Progenitor cell of endocrine pancreas (in vitro differentiated cells): ENCODE measurements around the gene GLRX5. TPM values are rescaled to one million over a fixed set of nuclear protein-coding genes. Genes with fewer than 3 reads are reported as not detected.

ENCODE experiments used
- DNase-seq: peaks from one replicate; pipeline ENCODE4 v3.0.0; 2021; ENCODE audit warnings: low spot score; ENCODE audit not compliant: unreplicated experiment
- H3K27ac Mint-ChIP-seq: 2 replicates; pipeline ENCODE4 v1.8.0; 2021; ENCODE audit warnings: mild to moderate bottlenecking, moderate library complexity, mixed read lengths
- H3K27me3 Mint-ChIP-seq: 2 replicates; pipeline ENCODE4 v1.8.0; 2021; ENCODE audit warnings: mixed read lengths
- H3K36me3 Mint-ChIP-seq: 2 replicates; pipeline ENCODE4 v1.8.0; 2022; ENCODE audit warnings: mixed read lengths; ENCODE audit not compliant: insufficient read depth
- H3K4me1 Mint-ChIP-seq: 2 replicates; pipeline ENCODE4 v1.8.0; 2021; ENCODE audit warnings: low read depth, mixed read lengths
- H3K4me3 Mint-ChIP-seq: 2 replicates; pipeline ENCODE4 v1.8.0; 2021; ENCODE audit warnings: low read depth, mild to moderate bottlenecking, moderate library complexity, mixed read lengths
- H3K9me3 Mint-ChIP-seq: 2 replicates; pipeline ENCODE4 v1.8.0; 2021; ENCODE audit warnings: low read depth, mixed read lengths
- CTCF ChIP-seq: fragments of 200-600 bp; sonication (generic); IDR thresholded peaks from one replicate; pipeline ENCODE4 v1.5.0; 2021; ENCODE audit warnings: antibody characterized with exemption, mild to moderate bottlenecking; ENCODE audit not compliant: unreplicated experiment
- total RNA-seq: library from RNA; stranded (reverse); gene quantifications from 2 replicates; pipeline ENCODE4 v1.2.1, GENCODE V29; 2021

Gene GLRX5
- total RNA-seq, 1 donor from 2014 or later: 54.8 TPM

GRCh38 chr14:95504135-95505029, 30.5 kb upstream of the GLRX5 start:
- no peaks in the 10 kb centered on the region for H3K9me3 Mint-ChIP-seq
- H3K4me3 Mint-ChIP-seq: no peak overlapping the region
- H3K36me3 Mint-ChIP-seq: no peaks in the 10 kb centered on the region
- peaks cover 25% of the 10 kb centered on the region for H3K27me3 Mint-ChIP-seq
- H3K27ac Mint-ChIP-seq: peak overlapping the region; percentile 1
- TF ChIP-seq CTCF: no peak
- DNase-seq: no peak
- peaks cover 4% of the 10 kb centered on the region for H3K4me1 Mint-ChIP-seq

GRCh38 chr14:95505030-95505589, 29.7 kb upstream of the GLRX5 start:
- DNase-seq: no peak
- no peak overlapping the region for H3K4me3 Mint-ChIP-seq
- H3K36me3 Mint-ChIP-seq: no peaks in the 10 kb centered on the region
- peaks cover 2% of the 10 kb centered on the region for H3K4me1 Mint-ChIP-seq
- H3K27ac Mint-ChIP-seq: no peak overlapping the region
- peaks cover 31% of the 10 kb centered on the region for H3K27me3 Mint-ChIP-seq
- no peak for TF ChIP-seq CTCF
- H3K9me3 Mint-ChIP-seq: no peaks in the 10 kb centered on the region

DNA sequence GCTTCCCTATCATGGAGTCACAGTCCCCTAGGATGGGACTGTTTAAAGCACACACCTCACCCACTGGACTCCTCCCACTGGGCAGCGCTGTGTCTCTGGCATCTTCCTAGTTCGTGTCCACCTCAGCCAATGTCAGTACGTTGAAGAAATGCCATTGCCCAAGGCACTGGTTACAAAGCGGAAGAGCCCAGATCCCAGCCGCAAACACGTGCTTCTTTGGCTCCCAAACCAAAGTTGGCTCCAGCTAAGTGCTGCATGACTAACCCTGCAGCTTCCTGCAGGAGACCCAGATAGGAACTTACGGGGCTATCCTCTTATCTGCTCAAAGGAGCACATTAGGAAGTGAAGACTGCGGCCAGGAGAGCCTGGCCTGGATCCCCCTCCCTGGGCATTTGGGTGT, 27.7 kb upstream of the GLRX5 start:
- Mint-ChIP-seq H3K9me3 (no peaks in the 10 kb centered on the region), H3K4me3 (no peak overlapping the region), H3K36me3 (no peaks in the 10 kb centered on the region), H3K27me3 (peaks cover 29% of the 10 kb centered on the region), H3K4me1 (no peaks in the 10 kb centered on the region), H3K27ac (no peak overlapping the region)
- no peak for DNase-seq
- TF ChIP-seq CTCF: no peak

DNA sequence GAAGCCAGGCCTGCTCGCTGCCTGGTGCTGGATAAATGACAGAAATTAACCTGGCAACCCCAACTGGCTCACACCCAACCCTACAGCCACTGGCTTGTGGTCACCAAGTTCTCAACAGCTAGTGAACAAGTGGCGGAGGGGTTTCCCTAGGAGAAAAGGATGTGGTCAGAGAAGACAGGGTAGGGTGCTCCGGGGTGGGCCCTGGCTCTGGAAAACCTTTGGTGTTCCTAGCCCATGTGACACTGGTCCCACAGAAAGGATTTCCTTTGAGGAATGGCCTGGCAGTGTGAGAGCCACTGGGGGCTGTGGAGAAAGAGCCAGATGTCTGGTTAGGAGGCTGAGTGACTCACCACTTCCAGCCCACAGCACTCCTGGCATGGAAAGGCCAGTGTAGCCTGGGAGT, 27.1 kb upstream of the GLRX5 start:
- Mint-ChIP-seq H3K4me1 (no peaks in the 10 kb centered on the region), H3K27ac (no peak overlapping the region), H3K36me3 (no peaks in the 10 kb centered on the region), H3K4me3 (no peak overlapping the region), H3K27me3 (peaks cover 25% of the 10 kb centered on the region), H3K9me3 (no peaks in the 10 kb centered on the region)
- no peak for DNase-seq
- TF ChIP-seq CTCF: no peak

- DNase-seq: no peak
- no peak for TF ChIP-seq CTCF
- H3K27me3 Mint-ChIP-seq: peaks cover 30% of the 10 kb centered on the region
- H3K36me3 Mint-ChIP-seq: no peaks in the 10 kb centered on the region
- H3K4me3 Mint-ChIP-seq: no peak overlapping the region
- no peak overlapping the region for H3K27ac Mint-ChIP-seq
- H3K9me3 Mint-ChIP-seq: no peaks in the 10 kb centered on the region
- H3K4me1 Mint-ChIP-seq: no peaks in the 10 kb centered on the region
Measured at GRCh38 chr14:95508377-95508776, 26.5 kb upstream of the GLRX5 start.
